GM12878 (cell line): ENCODE data around the gene CAMKMT. TPM values are rescaled to one million over a fixed set of nuclear protein-coding genes. Genes with fewer than 3 reads are reported as not detected.

ENCODE experiments used
- ATAC-seq: fragments of 200-7000 bp; cut with Tn5 transposase; 3 replicates; pipeline ENCODE4 v1.9.1; 2020; ENCODE audit warnings: mild to moderate bottlenecking, moderate library complexity
- BruUV-seq: library from RNA; stranded (reverse); fragments of 400-500 nt; replicated peaks from 2 replicates; lab custom pipeline; 2021; lab: Mats Ljungman, UMichigan
- CTCF ChIA-PET: fragments of 300-600 bp; sonication (Branson Sonifier 250); formaldehyde crosslinking; extraction: SDS; loops from one replicate; lab custom pipeline; 2021; ENCODE audit warnings: inconsistent platforms; lab: Yijun Ruan, JAX
- POLR2A ChIA-PET: fragments of 350-600 bp; formaldehyde crosslinking; extraction: SDS; loops from one replicate; lab custom pipeline; 2021; ENCODE audit warnings: inconsistent platforms; lab: Charles Lee
- RAD21 ChIA-PET: fragments of 300-600 bp; sonication (Branson Sonifier 250); formaldehyde crosslinking; loops from one replicate; lab custom pipeline; 2023; ENCODE audit warnings: antibody characterized with exemption; ENCODE audit not compliant: unreplicated experiment; lab: Charles Lee
- SMC1A ChIA-PET: fragments of 300-600 bp; sonication (Branson Sonifier 250); formaldehyde crosslinking; loops from one replicate; lab custom pipeline; 2023; ENCODE audit not compliant: unreplicated experiment, uncharacterized antibody; lab: Charles Lee
- DNase-seq: peaks from one replicate; pipeline ENCODE4 v3.0.0-alpha.2; 2011; ENCODE audit warnings: low read depth, low spot score
- FAIRE-seq: peaks from 3 replicates; lab custom pipeline; 2011; peaks lifted over from hg19 to GRCh38; lab: Jason Lieb, UNC
- H2AFZ ChIP-seq: 2 replicates; pipeline ENCODE4 v1.6.0; 2011; ENCODE audit warnings: low read depth, low read length, control low read depth; ENCODE audit not compliant: control insufficient read depth
- H3K27ac ChIP-seq: 2 replicates; pipeline ENCODE4 v1.5.1; 2011; ENCODE audit warnings: control low read depth; ENCODE audit not compliant: control insufficient read depth, insufficient read depth
- H3K27me3 ChIP-seq, 2 experiments: replicated peaks in 1 of 2; 2 replicates each; pipeline versions ENCODE4 v1.6.0 to v1.6.1; 2011; ENCODE audit warnings: low read length in 1 of 2; ENCODE audit not compliant: control insufficient read depth in 2 of 2, insufficient read depth in 2 of 2
- H3K36me3 ChIP-seq, 2 experiments: 2 replicates each; pipeline ENCODE4 v1.5.1; 2011; ENCODE audit warnings: low read length in 1 of 2; ENCODE audit not compliant: control insufficient read depth in 2 of 2, insufficient read depth in 2 of 2
- H3K4me1 ChIP-seq: 2 replicates; pipeline ENCODE4 v1.6.1; 2011; ENCODE audit warnings: mild to moderate bottlenecking, low read length, moderate library complexity, mixed read lengths; ENCODE audit not compliant: control insufficient read depth, insufficient read depth
- H3K4me2 ChIP-seq: 2 replicates; pipeline ENCODE4 v1.6.0; 2011; ENCODE audit warnings: control low read depth; ENCODE audit not compliant: control insufficient read depth, insufficient read depth
- H3K4me3 ChIP-seq: fragments of 200-600 bp; sonication (generic); 2 replicates; pipeline ENCODE4 v1.5.1; 2016
- H3K79me2 ChIP-seq: 2 replicates; pipeline ENCODE4 v1.6.0; 2011; ENCODE audit warnings: low read length; ENCODE audit not compliant: control insufficient read depth, insufficient read depth
- H3K9ac ChIP-seq: 2 replicates; pipeline ENCODE4 v1.8.0; 2011; ENCODE audit warnings: low read length, control low read depth, mixed read lengths; ENCODE audit not compliant: control insufficient read depth, insufficient read depth
- H3K9me3 ChIP-seq: replicated peaks from 3 replicates; pipeline ENCODE4 v1.5.1; 2011; ENCODE audit warnings: mild to moderate bottlenecking, low read length; ENCODE audit not compliant: control insufficient read depth, insufficient read depth
- H4K20me1 ChIP-seq: 2 replicates; pipeline ENCODE4 v1.6.0; 2011; ENCODE audit not compliant: control insufficient read depth, insufficient read depth
- BCL3 ChIP-seq: IDR thresholded peaks from 2 replicates; pipeline ENCODE4 v1.6.1; 2011; ENCODE audit warnings: borderline replicate concordance, low read depth, mild to moderate bottlenecking, moderate library complexity, low read length; ENCODE audit not compliant: insufficient read depth, poor library complexity, severe bottlenecking
- CBX3 ChIP-seq: fragments of 200-600 bp; sonication (generic); IDR thresholded peaks from 2 replicates; pipeline ENCODE4 v1.6.1; 2016; ENCODE audit warnings: low read depth, borderline replicate concordance
- CHD2 ChIP-seq: IDR thresholded peaks from 2 replicates; pipeline ENCODE4 v1.6.1; 2011; ENCODE audit warnings: low read depth, low read length, improper control_type of control experiment, borderline replicate concordance
- EP300 ChIP-seq, 2 experiments: fragments of 150-350 bp in 1 of 2; IDR thresholded peaks; 2 replicates each; pipeline ENCODE4 v1.6.1; 2011 to 2012; ENCODE audit warnings: low read depth in 2 of 2, low read length in 2 of 2, borderline replicate concordance in 1 of 2, improper control_type of control experiment in 1 of 2, inconsistent platforms in 1 of 2; ENCODE audit not compliant: control insufficient read depth in 1 of 2
- GATAD2B ChIP-seq: fragments of 450-650 bp; conservative IDR thresholded peaks from 2 replicates; pipeline ENCODE4 v1.6.1; 2017; ENCODE audit warnings: low read depth, mild to moderate bottlenecking, moderate library complexity
- NFIC ChIP-seq: IDR thresholded peaks from 2 replicates; pipeline ENCODE4 v1.6.1; 2012; ENCODE audit warnings: low read depth, mild to moderate bottlenecking, inconsistent platforms, low read length, moderate library complexity
- PRDM15 ChIP-seq: fragments of 450-650 bp; formaldehyde crosslinking; IDR thresholded peaks from 2 replicates; pipeline ENCODE4 v1.4.0; 2020; ENCODE audit warnings: mild to moderate bottlenecking, moderate library complexity
- REST ChIP-seq: IDR thresholded peaks from 2 replicates; pipeline ENCODE4 v1.6.1; 2012; ENCODE audit warnings: mild to moderate bottlenecking, low read depth, low read length
- SIX5 ChIP-seq: IDR thresholded peaks from 2 replicates; pipeline ENCODE4 v1.6.1; 2011; ENCODE audit warnings: mild to moderate bottlenecking, low read depth, low read length, moderate library complexity; ENCODE audit not compliant: severe bottlenecking
- TBL1XR1 ChIP-seq: IDR thresholded peaks from 2 replicates; pipeline ENCODE4 v1.6.1; 2012; ENCODE audit warnings: low read depth, low read length, improper control_type of control experiment
- ZNF274 ChIP-seq: IDR thresholded peaks from one replicate; pipeline ENCODE4 v1.8.0; 2011; ENCODE audit not compliant: insufficient read length, insufficient read depth
- WGBS: methylation state at CpG from one replicate; pipeline ENCODE4 v1.1.6; 2016; ENCODE audit warnings: low lambda C conversion rate; ENCODE audit not compliant: insufficient replicate concordance, insufficient coverage; ENCODE audit errors: missing lambda C conversion rate; 5-methylcytosine and 5-hydroxymethylcytosine counted together
- in situ Hi-C: fragments of 300-500 bp; cut with MboI; formaldehyde crosslinking; loops from 9 replicates; pipeline ENCODE4 v1.14.3; 2018; ENCODE audit warnings: mixed read lengths
- intact Hi-C: fragments of 100-400 bp; cut with micrococcal nuclease; formaldehyde crosslinking; loops from one replicate; pipeline ENCODE4 v1.14.2; 2022; ENCODE audit not compliant: unreplicated experiment
- polyA plus RNA-seq, 11 experiments: library from polyadenylated mRNA; depleted of rRNA in 4 of 11; unstranded in 6 of 11; stranded (reverse) in 5 of 11; fragments of >200 nt; fragmentation: Nextera tagmentation in 4 of 11; fragmentation: Illumina TruSeq in 1 of 11; extraction: Ambion mirVana in 4 of 11; extraction: Trizol in 1 of 11; gene quantifications; 1 replicate in 1 of 11; 2 replicates in 10 of 11; pipeline versions ENCODE4 v1.2.1 to v1.2.3, GENCODE V29; 2011 to 2016; ENCODE audit warnings: inconsistent platforms in 2 of 11, missing spikeins in 2 of 11, low read depth in 1 of 11
- total RNA-seq, 4 experiments: library from RNA; depleted of rRNA in 3 of 4; stranded (reverse); fragments of >200 nt in 3 of 4; fragmentation: Illumina TruSeq in 1 of 4; extraction: Trizol in 1 of 4; gene quantifications; 2 replicates each; pipeline versions ENCODE4 v1.2.1 to v1.2.3, GENCODE V29; 2013 to 2021

The CAMKMT gene
- total and polyA plus RNA-seq, 10 of the 15 experiments (the other 5 are each of a cell fraction or from before 2014, with no cell fraction given) = 2.7 to 16.0 (median 11.8) TPM

- TF ChIP-seq CHD2 = no peak
Measured at GRCh38 chr2:44495544-44495943, 133.8 kb downstream of the CAMKMT start (continued).

- 94% methylated on average over 3 of the region's 3 CpGs for WGBS
Measured at GRCh38 chr2:44496130-44496529, 134.4 kb downstream of the CAMKMT start.

More at GRCh38 chr2:44496130-44496529, 134.4 kb downstream of the CAMKMT start:
- intact Hi-C loops = no loop called here
- no peaks in the 10 kb centered on the region for H3K36me3 ChIP-seq
- no peaks in the 10 kb centered on the region for H4K20me1 ChIP-seq
- no peak overlapping the region for H2AFZ ChIP-seq
- no peak overlapping the region for H3K4me2 ChIP-seq
- TF ChIP-seq GATAD2B (no peak), TBL1XR1 (no peak), CBX3 (no peak), ZNF274 (no peak), EP300 (IDR thresholded peaks at IDR 0.05; ENCODE audit: borderline replicate concordance in 1 of 2, control insufficient read depth in 1 of 2, low read depth in 2 of 2, low read length in 2 of 2) (no peak), BCL3 (no peak), PRDM15 (no peak), REST (no peak), NFIC (no peak), SIX5 (no peak)
- H3K79me2 ChIP-seq = no peaks in the 10 kb centered on the region
- BruUV-seq = no TSS peak
- H3K27ac ChIP-seq = no peak overlapping the region
- in situ Hi-C loops = no loop called here
- H3K4me3 ChIP-seq = no peak overlapping the region
- ChIA-PET POLR2A (no interaction called here), SMC1A (interaction anchor here (0.6 to 1.8 kb wide), 4 partner anchors 9 to 480 kb away, joined by 4 to 7 read pairs (median 4); no protein-coding TSS in a partner anchor), CTCF (interaction anchor here (1.1 to 3.9 kb wide), 3 partner anchors 17 to 104 kb away, joined by 3 to 24 read pairs (median 6); no protein-coding TSS in a partner anchor), RAD21 (no interaction called here)
- FAIRE-seq (no peak), DNase-seq (no peak), ATAC-seq (no peak)
- no peaks in the 10 kb centered on the region for H3K4me1 ChIP-seq
- H3K27me3 ChIP-seq = no peaks in the 10 kb centered on the region
- no peaks in the 10 kb centered on the region for H3K9me3 ChIP-seq
- H3K9ac ChIP-seq = no peak overlapping the region
